Measurements from ENCODE around the gene SLC3A2. TPM values are rescaled to one million over a fixed set of nuclear protein-coding genes. Genes with fewer than 3 reads are reported as not detected.
"Not testable (repeated sequence)": the region's sequence is repeated elsewhere in the genome, so short reads cannot be mapped to it uniquely, and the experiment has no call there.

Gene SLC3A2
- total RNA-seq, 8 experiments from 2014 or later = 97.8 to 428 (median 211) TPM

DNA sequence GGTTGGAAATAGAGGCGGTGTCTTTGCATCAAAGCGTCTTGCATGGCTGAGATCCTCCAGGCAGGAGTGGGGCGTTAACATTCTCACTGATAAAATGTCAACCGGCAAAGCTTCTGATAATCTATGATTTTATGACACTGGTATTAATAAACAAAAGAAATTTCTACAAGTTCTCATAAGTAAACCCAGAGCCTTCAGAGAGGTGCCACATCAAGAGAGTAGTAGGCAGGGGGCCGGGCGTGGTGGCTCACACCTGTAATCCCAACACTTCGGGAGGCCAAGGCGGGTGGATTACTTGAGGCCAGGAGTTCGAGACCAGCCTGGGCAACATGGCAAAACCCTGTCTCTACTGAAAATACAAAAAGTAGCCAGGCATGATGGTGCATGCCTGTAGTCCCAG lies 37.8 kb upstream of the SLC3A2 start:
- Histone ChIP-seq H3K27ac (peak overlapping the region; percentile 98 to 99), H3K4me3 (peak overlapping the region in 4 of 5 donors; percentile 26 to 98 (median 57))

GRCh38 chr11:62843466-62843865 lies 37.2 kb upstream of the SLC3A2 start:
- Histone ChIP-seq H3K27ac (no peak overlapping the region), H3K4me3 (no peak overlapping the region), H3K4me1 (replicated peaks in 1 of 2) (peaks cover 10 to 17% of the 10 kb centered on the region in 2 donors)
- no peak for ATAC-seq (replicated peaks in 6 of 8)
- WGBS, 10 experiments = 81 to 100% (median 100%) methylated on average over 2 to 3 of the region's 3 CpGs; no CpG with 5 or more reads in 2 of the 10 experiments
- in situ Hi-C loops (cut with MboI; ENCODE audit: low pct_unique_long_range_greater_than_20kb in 2 of 9, low sequenced_read_pairs in 9 of 9, unreplicated experiment in 9 of 9) = loop anchor here in 1 of 9 experiments (25.0 kb wide), 1 partner anchor 456 kb away; no protein-coding TSS in a partner anchor

More for the DNA sequence above, 37.8 kb upstream of the SLC3A2 start:
- ATAC-seq (replicated peaks in 6 of 8) = not testable (repeated sequence)
- peaks cover 13 to 19% of the 10 kb centered on the region in 2 donors for H3K4me1 ChIP-seq (replicated peaks in 1 of 2)
- WGBS, 10 experiments = 60 to 93% (median 88%) methylated on average over 1 to 7 of the region's 9 CpGs; no CpG with 5 or more reads in 3 of the 10 experiments
- in situ Hi-C loops (cut with MboI; ENCODE audit: low pct_unique_long_range_greater_than_20kb in 2 of 9, low sequenced_read_pairs in 9 of 9, unreplicated experiment in 9 of 9) = loop anchor here in 1 of 9 experiments (25.0 kb wide), 1 partner anchor 456 kb away; no protein-coding TSS in a partner anchor

DNA sequence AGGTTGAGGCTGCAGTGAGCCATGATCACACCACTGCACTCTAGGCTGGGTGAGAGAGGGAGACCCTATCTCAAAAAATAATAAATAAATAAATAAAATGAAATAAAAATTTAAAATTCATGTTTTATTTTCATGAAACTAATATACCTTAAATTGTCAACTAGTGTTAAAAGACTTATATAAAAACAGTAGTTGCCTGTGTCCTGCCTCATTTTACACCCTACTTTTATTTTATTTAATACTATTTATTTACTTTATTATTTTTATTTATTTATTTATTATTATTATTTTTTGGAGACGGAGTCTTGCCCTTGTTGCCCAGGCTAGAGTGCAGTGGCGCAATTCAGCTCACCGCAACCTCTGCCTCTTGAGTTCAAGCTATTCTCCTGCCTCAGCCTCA lies 36.5 kb upstream of the SLC3A2 start:
- in situ Hi-C loops (cut with MboI; ENCODE audit: low pct_unique_long_range_greater_than_20kb in 2 of 9, low sequenced_read_pairs in 9 of 9, unreplicated experiment in 9 of 9) = loop anchor here in 1 of 9 experiments (25.0 kb wide), 1 partner anchor 457 kb away; no protein-coding TSS in a partner anchor
- peaks cover 8 to 16% of the 10 kb centered on the region in 2 donors for H3K4me1 ChIP-seq (replicated peaks in 1 of 2)
- no peak for ATAC-seq (replicated peaks in 6 of 8)
- no peak overlapping the region for H3K27ac ChIP-seq
- WGBS, 10 experiments = 84 to 100% (median 100%) methylated on average over 2 to 3 of the region's 3 CpGs; no CpG with 5 or more reads in 2 of the 10 experiments
- H3K4me3 ChIP-seq = no peak overlapping the region

DNA sequence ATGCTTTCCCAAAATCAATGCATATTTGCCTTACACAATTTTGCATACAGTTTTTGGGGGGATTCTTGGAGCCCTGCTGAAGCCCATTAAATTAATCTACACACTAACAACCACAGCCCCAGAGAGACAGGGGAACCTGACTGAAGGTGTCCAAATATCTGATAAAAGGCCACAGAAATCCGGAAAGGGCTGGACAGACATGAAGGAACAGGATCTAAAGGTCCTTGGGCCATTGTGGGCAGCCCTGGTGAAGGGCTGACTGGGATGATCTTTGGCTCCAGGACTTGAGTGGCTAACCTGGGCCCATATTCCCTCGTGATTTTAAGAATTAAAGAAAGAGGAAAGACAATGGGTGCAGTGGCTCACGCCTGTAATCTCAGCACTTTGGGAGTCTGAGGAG lies 34.5 kb upstream of the SLC3A2 start:
- peaks cover 8 to 16% of the 10 kb centered on the region in 2 donors for H3K4me1 ChIP-seq (replicated peaks in 1 of 2)
- H3K4me3 ChIP-seq = no peak overlapping the region
- in situ Hi-C loops (cut with MboI; ENCODE audit: low pct_unique_long_range_greater_than_20kb in 2 of 9, low sequenced_read_pairs in 9 of 9, unreplicated experiment in 9 of 9) = loop anchor here in 1 of 9 experiments (25.0 kb wide), 1 partner anchor 459 kb away; no protein-coding TSS in a partner anchor
- H3K27ac ChIP-seq = no peak overlapping the region
- ATAC-seq (replicated peaks in 6 of 8) = no peak
- 0 to 100% (median 80%) methylated on average over 1 to 3 of the region's 3 CpGs; no CpG with 5 or more reads in 3 of the 10 experiments for WGBS, 10 experiments

DNA sequence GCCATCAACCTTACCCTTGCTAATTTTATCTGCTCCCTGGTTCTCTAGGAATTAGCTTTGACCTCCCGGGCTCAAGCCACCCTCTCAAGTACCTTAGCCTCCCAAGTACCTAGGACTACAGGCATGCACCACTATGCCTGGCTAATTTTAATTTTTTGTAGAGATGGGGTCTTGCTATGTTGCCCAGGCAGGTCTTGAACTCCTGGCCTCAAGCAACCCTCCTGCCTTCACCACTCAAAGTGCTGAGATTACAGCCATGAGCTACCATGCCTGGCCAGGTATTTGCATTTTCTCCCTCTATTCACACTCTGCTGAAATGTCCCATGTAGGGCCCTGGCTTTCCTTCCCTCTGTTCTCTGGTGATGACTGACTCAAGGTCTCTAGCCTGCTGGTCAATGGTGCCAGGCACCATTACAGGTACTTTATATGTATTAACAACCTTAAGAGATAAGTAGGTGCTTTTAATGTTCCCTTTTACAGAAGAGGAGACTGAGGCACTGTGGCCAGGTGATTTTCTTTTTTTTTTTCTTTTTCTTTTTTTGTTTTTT lies 32.9 kb upstream of the SLC3A2 start:
- in situ Hi-C loops (cut with MboI; ENCODE audit: low pct_unique_long_range_greater_than_20kb in 2 of 9, low sequenced_read_pairs in 9 of 9, unreplicated experiment in 9 of 9) = loop anchor here in 1 of 9 experiments (25.0 kb wide), 1 partner anchor 461 kb away; no protein-coding TSS in a partner anchor
- no peak overlapping the region for H3K4me3 ChIP-seq
- peak in 1 of 8 experiments; percentile 2 for ATAC-seq (replicated peaks in 6 of 8)
- WGBS, 10 experiments = 67 to 100% (median 92%) methylated on average over 1 of the region's 1 CpG; no CpG with 5 or more reads in 6 of the 10 experiments
- H3K4me1 ChIP-seq (replicated peaks in 1 of 2) = peaks cover under 1 to 7% of the 10 kb centered on the region in 2 donors
- no peak overlapping the region for H3K27ac ChIP-seq

DNA sequence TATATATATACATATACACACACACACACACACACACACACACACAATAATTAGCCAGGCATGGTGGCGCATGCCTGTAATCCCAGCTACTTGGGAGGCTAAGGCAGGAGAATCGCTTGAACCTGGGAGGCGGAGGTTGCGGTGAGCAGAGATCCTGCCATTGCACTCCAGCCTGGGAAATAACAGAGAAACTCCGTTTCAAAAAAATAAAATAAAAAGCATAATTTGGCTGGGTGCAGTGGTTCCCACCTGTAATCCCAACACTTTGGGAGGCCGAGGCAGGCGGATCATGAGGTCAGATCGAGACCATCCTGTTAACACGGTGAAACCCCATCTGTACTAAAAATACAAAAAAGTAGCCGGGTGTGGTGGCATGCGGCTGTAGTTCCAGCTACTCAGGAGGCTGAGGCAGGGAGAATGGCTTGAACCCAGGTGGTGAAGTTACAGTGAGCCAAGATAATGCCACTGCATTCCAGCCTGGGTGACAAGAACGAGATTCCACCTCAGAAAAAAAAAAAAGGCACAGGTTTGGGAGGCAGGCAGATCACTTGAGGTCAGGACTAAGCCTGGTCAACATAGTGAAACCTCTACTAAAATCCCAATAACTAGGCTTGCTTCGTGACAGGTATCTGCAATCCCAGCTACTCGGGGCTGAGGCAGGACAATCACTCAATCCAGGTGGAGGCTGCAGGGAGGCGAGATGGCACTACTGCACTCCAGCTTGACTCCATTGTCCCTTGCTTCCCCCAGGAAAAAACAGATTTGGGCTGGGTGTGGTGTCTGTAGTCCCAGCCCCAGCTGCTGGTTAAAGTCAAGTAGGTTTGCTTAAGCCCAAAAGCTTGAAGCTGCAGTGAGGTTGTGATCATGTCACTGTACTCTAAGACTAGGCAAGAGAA lies 29.5 kb upstream of the SLC3A2 start:
- Histone ChIP-seq H3K4me3 (no peak overlapping the region), H3K27ac (no peak overlapping the region), H3K4me1 (replicated peaks in 1 of 2) (peaks cover 13 to 16% of the 10 kb centered on the region in 2 donors)
- peak in 3 of 8 experiments; percentile 3 to 7 (median 3) for ATAC-seq (replicated peaks in 6 of 8)
- 8 to 95% (median 60%) methylated on average over 1 to 13 of the region's 15 CpGs; no CpG with 5 or more reads in 2 of the 10 experiments for WGBS, 10 experiments
- in situ Hi-C loops (cut with MboI; ENCODE audit: low pct_unique_long_range_greater_than_20kb in 2 of 9, low sequenced_read_pairs in 9 of 9, unreplicated experiment in 9 of 9) = no loop called here

- no peak for ATAC-seq (replicated peaks in 6 of 8)
- WGBS, 10 experiments = 23 to 68% (median 50%) methylated on average over 1 to 3 of the region's 3 CpGs; no CpG with 5 or more reads in 5 of the 10 experiments
- in situ Hi-C loops (cut with MboI; ENCODE audit: low pct_unique_long_range_greater_than_20kb in 2 of 9, low sequenced_read_pairs in 9 of 9, unreplicated experiment in 9 of 9) = no loop called here
- Histone ChIP-seq H3K27ac (no peak overlapping the region), H3K4me3 (no peak overlapping the region), H3K4me1 (replicated peaks in 1 of 2) (peaks cover 13 to 19% of the 10 kb centered on the region in 2 donors)
Observed at GRCh38 chr11:62851807-62852522, 28.7 kb upstream of the SLC3A2 start.

- Histone ChIP-seq H3K4me3 (no peak overlapping the region), H3K4me1 (replicated peaks in 1 of 2) (peaks cover 18 to 26% of the 10 kb centered on the region in 2 donors), H3K27ac (no peak overlapping the region)
- no peak for ATAC-seq (replicated peaks in 6 of 8)
- in situ Hi-C loops (cut with MboI; ENCODE audit: low pct_unique_long_range_greater_than_20kb in 2 of 9, low sequenced_read_pairs in 9 of 9, unreplicated experiment in 9 of 9) = no loop called here
Observed at GRCh38 chr11:62852523-62853188, 28.0 kb upstream of the SLC3A2 start.

DNA sequence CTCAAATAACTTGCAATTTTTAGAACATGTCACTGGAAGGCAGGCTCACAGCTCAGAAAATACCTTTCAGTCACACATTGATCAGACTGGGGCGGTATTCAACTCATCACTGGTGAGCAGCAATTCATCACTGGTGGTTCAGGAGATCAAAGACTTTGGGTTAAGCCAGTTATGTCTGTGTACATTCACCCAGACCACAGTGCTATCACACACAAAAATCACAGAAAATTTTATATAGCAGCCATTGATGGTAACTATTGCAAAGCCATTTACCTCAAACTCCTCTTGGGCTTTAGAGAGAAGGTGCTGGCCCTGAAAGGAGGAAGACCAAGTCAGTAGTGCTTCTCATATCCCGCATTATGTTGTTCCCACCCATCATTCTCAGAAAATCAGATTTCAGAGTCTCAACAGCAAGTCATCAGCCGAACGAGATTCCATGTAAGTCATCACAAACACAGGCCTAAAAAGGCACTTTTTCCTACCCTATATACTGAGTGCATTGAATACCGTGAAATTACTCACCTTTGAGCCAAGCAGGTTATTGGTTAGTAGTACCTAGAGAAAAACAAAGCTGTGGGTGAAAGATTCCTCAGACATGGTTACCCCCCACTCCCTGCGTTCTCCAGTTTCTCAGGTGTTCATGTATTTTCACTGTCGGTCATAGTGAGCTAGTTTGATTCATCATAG lies 27.3 kb upstream of the SLC3A2 start:
- H3K27ac ChIP-seq = no peak overlapping the region
- WGBS, 10 experiments = 17 to 72% (median 40%) methylated on average over 2 to 6 of the region's 7 CpGs
- H3K4me3 ChIP-seq = peak overlapping the region in 4 of 5 donors; percentile 81 to 97 (median 84)
- ATAC-seq (replicated peaks in 6 of 8) = no peak
- in situ Hi-C loops (cut with MboI; ENCODE audit: low pct_unique_long_range_greater_than_20kb in 2 of 9, low sequenced_read_pairs in 9 of 9, unreplicated experiment in 9 of 9) = no loop called here
- H3K4me1 ChIP-seq (replicated peaks in 1 of 2) = peaks cover 26 to 33% of the 10 kb centered on the region in 2 donors

- Histone ChIP-seq H3K4me1 (replicated peaks in 1 of 2) (peaks cover 34 to 38% of the 10 kb centered on the region in 2 donors), H3K4me3 (peak overlapping the region; percentile 68 to 97 (median 83)), H3K27ac (no peak overlapping the region)
- in situ Hi-C loops (cut with MboI; ENCODE audit: low pct_unique_long_range_greater_than_20kb in 2 of 9, low sequenced_read_pairs in 9 of 9, unreplicated experiment in 9 of 9) = no loop called here
- ATAC-seq (replicated peaks in 6 of 8) = no peak
- WGBS, 10 experiments = 0 to 33% (median 5%) methylated on average over 2 to 7 of the region's 8 CpGs
Observed at GRCh38 chr11:62854013-62854824, 26.5 kb upstream of the SLC3A2 start.

DNA sequence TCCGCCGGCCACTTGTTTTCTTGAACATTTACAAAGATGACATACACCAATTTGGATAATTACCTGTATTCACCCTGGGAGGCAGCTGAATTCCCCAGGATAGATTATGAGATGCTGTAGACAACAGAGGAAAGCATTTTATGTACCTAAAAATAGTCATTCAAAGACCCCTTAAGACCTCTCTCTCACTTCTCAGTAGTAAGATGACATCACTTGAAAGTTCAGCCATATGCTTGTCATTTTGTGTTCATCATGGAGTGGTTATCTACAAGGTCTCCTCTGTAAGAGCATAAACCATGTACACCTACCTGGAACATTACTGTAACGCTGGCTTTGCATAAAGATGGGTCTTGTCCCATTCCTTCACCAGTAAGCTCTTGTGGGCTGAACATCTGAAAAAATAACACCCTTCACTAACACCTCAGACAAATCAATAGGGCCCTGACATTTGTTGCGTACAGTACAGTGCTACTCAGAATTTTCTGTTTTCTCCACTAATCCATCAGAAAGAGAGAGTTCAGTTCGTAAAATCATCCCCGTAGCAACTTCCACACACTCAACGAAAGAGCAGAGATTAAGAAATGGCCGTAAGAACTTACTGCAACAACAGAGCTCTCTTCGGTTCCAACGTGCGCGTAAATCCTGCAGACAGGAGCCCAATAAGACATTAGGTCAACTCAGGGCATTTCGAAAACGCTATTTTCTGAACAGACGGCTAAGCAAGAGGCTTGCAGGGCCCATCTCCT lies 25.7 kb upstream of the SLC3A2 start:
- in situ Hi-C loops (cut with MboI; ENCODE audit: low pct_unique_long_range_greater_than_20kb in 2 of 9, low sequenced_read_pairs in 9 of 9, unreplicated experiment in 9 of 9) = no loop called here
- WGBS, 10 experiments = 0 to 3% (median 0%) methylated on average over 4 to 14 of the region's 15 CpGs
- Histone ChIP-seq H3K4me1 (replicated peaks in 1 of 2) (peaks cover 38 to 39% of the 10 kb centered on the region in 2 donors), H3K4me3 (peak overlapping the region; percentile 68 to 97 (median 83)), H3K27ac (peak overlapping the region; percentile 70 to 74)
- no peak for ATAC-seq (replicated peaks in 6 of 8)

Data from motor neuron (in vitro differentiated cells).